ENCODE measurements around the gene NKD1. TPM values are rescaled to one million over a fixed set of nuclear protein-coding genes. Genes with fewer than 3 reads are reported as not detected.

The NKD1 gene
- total and polyA plus RNA-seq, 2 donors (not counting 1 experiment from before 2014, with no cell fraction given), result 0.16 to 1.9 TPM

DNA sequence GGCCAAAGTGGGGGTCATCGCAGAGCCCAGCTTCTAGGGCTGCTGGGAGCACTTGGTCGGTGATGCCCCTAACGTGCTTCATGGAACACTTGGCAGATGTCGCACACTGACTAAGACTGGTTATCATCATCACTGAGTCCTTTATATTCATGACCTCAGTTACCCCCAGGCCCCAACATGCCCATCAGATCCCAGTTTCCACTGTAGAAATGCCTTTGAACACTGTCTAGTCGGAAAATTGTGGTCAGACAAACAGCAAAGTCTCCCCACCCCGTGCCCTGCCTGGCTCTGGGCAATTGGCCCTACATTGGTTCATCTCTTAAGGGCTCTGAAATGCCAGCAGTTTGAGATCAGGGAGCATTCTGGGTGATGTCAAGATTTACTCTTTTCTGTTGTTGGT, 51.3 kb downstream of the NKD1 start:
- POLR2A ChIA-PET, result no interaction called here
- H2AFZ ChIP-seq (ENCODE audit: insufficient read depth, low read depth, low read length, poor library complexity, severe bottlenecking), result no peak overlapping the region
- no peaks in the 10 kb centered on the region for H3K4me1 ChIP-seq (ENCODE audit: control insufficient read depth in 2 of 2, insufficient read depth in 2 of 2, low read length in 2 of 2)
- Mint-ChIP-seq H3K27ac (no peak overlapping the region), H3K27me3 (no peaks in the 10 kb centered on the region), H3K4me1 (no peaks in the 10 kb centered on the region), H3K4me3 (no peak overlapping the region), H3K9me3 (ENCODE audit: insufficient read depth) (no peaks in the 10 kb centered on the region)
- ATAC-seq (ENCODE audit: low read depth) (no peak), DNase-seq (no peak)
- no peak overlapping the region for H3K4me2 ChIP-seq (replicated peaks; ENCODE audit: low read depth, low read length, poor library complexity, severe bottlenecking)
- no peak overlapping the region for H3K27ac ChIP-seq (ENCODE audit: low read length in 2 of 2)
- H3K27me3 ChIP-seq (replicated peaks in 1 of 4; ENCODE audit: control extremely low read depth in 1 of 4, control insufficient read depth in 3 of 4, insufficient read depth in 4 of 4, low read length in 3 of 4), result no peaks in the 10 kb centered on the region
- H3K4me3 ChIP-seq (ENCODE audit: control extremely low read depth in 1 of 5, extremely low read depth in 1 of 5, insufficient read depth in 1 of 5, low read depth in 2 of 5, low read length in 4 of 5), result no peak overlapping the region
- no peaks in the 10 kb centered on the region for H3K9me3 ChIP-seq (ENCODE audit: control extremely low read depth in 1 of 3, control insufficient read depth in 2 of 3, insufficient read depth in 1 of 3, low read length in 2 of 3)
- intact Hi-C loops (cut with micrococcal nuclease), result no loop called here
- CTCF ChIA-PET, result no interaction called here
- no peaks in the 10 kb centered on the region for H4K20me1 ChIP-seq (ENCODE audit: control insufficient read depth, insufficient read depth, low read length, poor library complexity, severe bottlenecking)
- no peaks in the 10 kb centered on the region for H3K36me3 ChIP-seq (replicated peaks in 1 of 2; ENCODE audit: control extremely low read depth in 1 of 2, control insufficient read depth in 1 of 2, extremely low read depth in 1 of 2, insufficient read depth in 2 of 2, low read length in 1 of 2)
- TF ChIP-seq EZH2 (IDR thresholded peaks at IDR 0.05; ENCODE audit: borderline replicate concordance, insufficient read depth, low read depth, low read length, poor library complexity, severe bottlenecking), result no peak
- TF ChIP-seq, protein P1, sequence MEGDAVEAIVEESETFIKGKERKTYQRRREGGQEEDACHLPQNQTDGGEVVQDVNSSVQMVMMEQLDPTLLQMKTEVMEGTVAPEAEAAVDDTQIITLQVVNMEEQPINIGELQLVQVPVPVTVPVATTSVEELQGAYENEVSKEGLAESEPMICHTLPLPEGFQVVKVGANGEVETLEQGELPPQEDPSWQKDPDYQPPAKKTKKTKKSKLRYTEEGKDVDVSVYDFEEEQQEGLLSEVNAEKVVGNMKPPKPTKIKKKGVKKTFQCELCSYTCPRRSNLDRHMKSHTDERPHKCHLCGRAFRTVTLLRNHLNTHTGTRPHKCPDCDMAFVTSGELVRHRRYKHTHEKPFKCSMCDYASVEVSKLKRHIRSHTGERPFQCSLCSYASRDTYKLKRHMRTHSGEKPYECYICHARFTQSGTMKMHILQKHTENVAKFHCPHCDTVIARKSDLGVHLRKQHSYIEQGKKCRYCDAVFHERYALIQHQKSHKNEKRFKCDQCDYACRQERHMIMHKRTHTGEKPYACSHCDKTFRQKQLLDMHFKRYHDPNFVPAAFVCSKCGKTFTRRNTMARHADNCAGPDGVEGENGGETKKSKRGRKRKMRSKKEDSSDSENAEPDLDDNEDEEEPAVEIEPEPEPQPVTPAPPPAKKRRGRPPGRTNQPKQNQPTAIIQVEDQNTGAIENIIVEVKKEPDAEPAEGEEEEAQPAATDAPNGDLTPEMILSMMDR (IDR thresholded peaks at IDR 0.05), result no peak
- no peak overlapping the region for H3K9ac ChIP-seq (ENCODE audit: low read length)
- H3K79me2 ChIP-seq (ENCODE audit: control insufficient read depth, insufficient read depth, low read length), result no peaks in the 10 kb centered on the region
- 91% methylated on average over 5 of the region's 6 CpGs for WGBS (ENCODE audit: insufficient coverage)

DNA sequence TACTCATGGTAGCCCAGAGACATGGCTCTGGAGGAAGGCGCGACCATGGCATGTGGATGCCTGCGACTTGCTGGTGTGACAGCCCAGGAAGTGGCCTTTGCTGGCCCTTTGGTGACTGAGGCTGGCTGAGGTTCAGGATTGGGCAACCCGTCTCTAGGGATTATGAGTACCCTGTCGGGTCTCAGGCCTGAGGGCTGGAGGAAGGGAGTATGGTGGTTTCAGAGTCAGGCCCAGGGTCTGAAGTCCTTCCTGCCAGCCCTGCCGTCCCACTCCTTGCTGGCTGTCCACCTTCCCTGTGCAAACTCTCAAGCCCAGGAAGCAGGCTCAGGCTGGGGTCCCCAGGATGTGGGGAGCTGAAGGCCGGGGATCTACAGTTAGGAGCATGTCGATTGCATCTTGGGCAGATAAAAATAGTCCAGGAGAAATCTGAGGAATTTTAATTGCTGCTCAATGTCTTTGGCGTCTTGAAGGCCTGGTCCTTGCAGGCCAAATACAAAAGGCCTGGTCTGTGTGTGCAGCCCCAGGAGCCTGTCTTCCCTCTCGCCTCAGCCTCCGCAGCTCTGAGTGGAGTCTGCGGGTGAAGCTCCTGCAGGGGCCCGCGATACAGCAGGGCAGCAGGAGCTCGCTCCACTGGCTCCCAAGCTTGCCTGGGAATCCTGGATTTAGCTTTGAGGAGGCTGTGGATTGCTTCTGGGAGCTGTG, 52.5 kb downstream of the NKD1 start:
- ATAC-seq (ENCODE audit: low read depth), result no peak
- no peaks in the 10 kb centered on the region for H3K4me1 Mint-ChIP-seq

More for the DNA sequence above, 52.5 kb downstream of the NKD1 start:
- no peak for DNase-seq
- TF ChIP-seq EZH2 (IDR thresholded peaks at IDR 0.05; ENCODE audit: borderline replicate concordance, insufficient read depth, low read depth, low read length, poor library complexity, severe bottlenecking), result no peak
- TF ChIP-seq, protein P1 (IDR thresholded peaks at IDR 0.05), result no peak
- Mint-ChIP-seq H3K27ac (no peak overlapping the region), H3K4me3 (no peak overlapping the region), H3K27me3 (no peaks in the 10 kb centered on the region), H3K9me3 (ENCODE audit: insufficient read depth) (no peaks in the 10 kb centered on the region)
- Histone ChIP-seq H3K9me3 (ENCODE audit: control extremely low read depth in 1 of 3, control insufficient read depth in 2 of 3, insufficient read depth in 1 of 3, low read length in 2 of 3) (no peaks in the 10 kb centered on the region), H3K4me2 (replicated peaks; ENCODE audit: low read depth, low read length, poor library complexity, severe bottlenecking) (no peak overlapping the region), H3K36me3 (replicated peaks in 1 of 2; ENCODE audit: control extremely low read depth in 1 of 2, control insufficient read depth in 1 of 2, extremely low read depth in 1 of 2, insufficient read depth in 2 of 2, low read length in 1 of 2) (no peaks in the 10 kb centered on the region), H4K20me1 (ENCODE audit: control insufficient read depth, insufficient read depth, low read length, poor library complexity, severe bottlenecking) (no peaks in the 10 kb centered on the region), H3K9ac (ENCODE audit: low read length) (no peak overlapping the region), H3K27ac (ENCODE audit: low read length in 2 of 2) (no peak overlapping the region), H3K27me3 (replicated peaks in 1 of 4; ENCODE audit: control extremely low read depth in 1 of 4, control insufficient read depth in 3 of 4, insufficient read depth in 4 of 4, low read length in 3 of 4) (no peaks in the 10 kb centered on the region), H2AFZ (ENCODE audit: insufficient read depth, low read depth, low read length, poor library complexity, severe bottlenecking) (no peak overlapping the region), H3K79me2 (ENCODE audit: control insufficient read depth, insufficient read depth, low read length) (no peaks in the 10 kb centered on the region), H3K4me1 (ENCODE audit: control insufficient read depth in 2 of 2, insufficient read depth in 2 of 2, low read length in 2 of 2) (no peaks in the 10 kb centered on the region), H3K4me3 (ENCODE audit: control extremely low read depth in 1 of 5, extremely low read depth in 1 of 5, insufficient read depth in 1 of 5, low read depth in 2 of 5, low read length in 4 of 5) (no peak overlapping the region)
- intact Hi-C loops (cut with micrococcal nuclease), result no loop called here
- ChIA-PET POLR2A (no interaction called here), CTCF (no interaction called here)
- WGBS (ENCODE audit: insufficient coverage), result 96% methylated on average over 15 of the region's 15 CpGs
